Islet precursor cell (in vitro differentiated cells): ENCODE results near the gene CAPN7.

ENCODE experiments used
- DNase-seq: peaks from one replicate; pipeline ENCODE4 v3.0.0-alpha.2; 2018

CAPN7 gene

DNA sequence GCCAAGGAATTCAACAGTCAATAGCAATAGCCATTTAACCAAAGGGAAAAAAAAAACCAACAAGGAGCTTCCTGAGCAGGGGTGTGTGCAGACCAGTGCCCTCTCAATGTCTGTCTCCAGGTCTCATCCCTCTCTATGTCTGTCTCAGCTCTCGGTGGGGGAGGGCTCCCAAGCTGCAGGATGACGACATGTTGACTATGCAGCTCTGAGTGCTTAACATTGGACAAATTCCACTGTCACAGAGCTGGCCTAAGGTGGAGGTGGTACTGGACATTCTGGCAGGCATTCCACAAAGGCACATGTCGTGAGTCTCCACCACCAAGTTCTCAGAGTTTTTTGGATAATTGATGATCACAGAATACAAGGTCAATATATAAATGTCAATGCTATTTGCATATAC is 2.0 kb upstream of the CAPN7 start:
- peak; percentile 95 for DNase-seq

DNA sequence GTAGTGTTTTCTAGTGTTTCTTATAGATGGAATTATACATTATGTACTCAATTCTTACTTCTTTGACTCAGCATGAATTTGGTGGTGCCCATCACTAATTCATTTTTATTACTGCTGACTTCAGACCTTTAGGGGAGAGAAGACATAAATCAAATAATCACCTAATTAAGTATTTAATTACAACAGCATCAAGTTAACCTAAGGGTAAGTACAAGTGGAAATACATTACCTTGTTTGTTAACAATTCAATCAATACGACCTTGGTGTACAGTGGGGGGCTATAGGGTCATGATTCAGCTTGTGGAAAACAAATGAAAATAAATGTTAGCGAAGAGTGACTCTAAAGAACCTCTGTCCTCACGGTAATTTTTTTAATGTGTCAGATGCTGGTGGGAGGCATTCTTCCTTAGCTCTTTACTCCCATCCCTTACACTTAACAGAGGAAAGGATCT is 538 bp upstream of the CAPN7 start:
- DNase-seq: no peak

GRCh38 chr3:15206662-15207576 is 873 bp downstream of the CAPN7 start:
- peak; percentile 56 for DNase-seq

GRCh38 chr3:15207836-15208504 is 1.9 kb downstream of the CAPN7 start:
- DNase-seq: no peak

DNA sequence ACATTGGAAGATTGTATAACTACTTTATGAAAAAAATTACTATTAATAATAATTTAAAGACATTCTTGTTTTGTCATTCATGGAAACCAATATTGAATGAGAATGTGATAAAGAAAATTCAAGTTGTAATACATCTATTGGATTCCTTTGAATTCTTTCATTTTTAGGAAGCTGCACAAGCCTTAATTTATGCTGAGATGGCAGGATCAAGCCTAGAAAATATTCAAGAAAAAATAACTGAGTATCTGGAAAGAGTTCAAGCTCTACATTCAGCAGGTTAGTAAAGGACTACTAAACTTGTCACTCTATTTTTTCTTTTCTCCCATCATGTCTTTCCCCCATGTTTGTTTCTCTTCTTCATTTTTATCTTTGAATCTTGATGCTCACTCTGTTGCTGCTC is 5.9 kb downstream of the CAPN7 start:
- no peak for DNase-seq

DNA sequence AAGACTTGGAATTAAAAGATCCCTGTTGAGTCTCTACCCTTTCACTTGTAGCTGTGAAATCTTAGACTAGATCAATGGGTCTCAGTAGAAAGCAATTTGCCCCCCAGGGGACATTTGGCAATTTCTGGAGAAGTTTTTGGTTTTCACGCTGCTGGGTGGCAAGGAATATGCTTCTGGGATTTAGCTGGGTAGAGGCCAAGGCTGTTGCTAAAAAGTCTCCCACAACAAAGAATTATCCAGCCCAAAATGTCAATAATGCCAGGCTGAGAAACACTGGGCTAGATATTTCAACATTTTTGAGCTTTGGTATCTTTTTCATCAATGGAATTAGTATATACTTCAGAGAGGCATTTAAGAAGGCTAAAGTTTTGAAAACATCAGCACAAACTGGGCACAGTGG is 8.7 kb downstream of the CAPN7 start:
- DNase-seq: no peak

GRCh38 chr3:15215996-15216395 is 9.9 kb downstream of the CAPN7 start:
- DNase-seq: no peak

DNA sequence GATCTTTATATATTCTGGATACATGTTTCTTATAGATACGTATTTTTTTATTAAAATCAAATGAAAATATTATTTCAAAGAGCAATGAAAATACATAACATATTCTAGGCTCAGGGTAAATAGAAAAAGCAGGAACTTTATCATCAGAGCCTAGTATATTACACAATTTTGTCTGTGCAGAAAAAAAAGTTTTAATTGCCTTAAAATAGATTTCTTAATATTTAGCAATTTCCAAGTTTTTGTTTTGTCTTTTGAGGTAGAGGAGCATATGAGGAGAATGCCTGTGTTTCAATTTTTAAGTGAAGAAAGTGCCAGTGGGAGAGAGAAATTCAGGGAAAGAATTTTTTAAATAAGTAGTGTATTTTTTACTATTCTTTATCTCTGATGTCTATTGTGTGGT is 10.5 kb downstream of the CAPN7 start:
- DNase-seq: no peak

DNA sequence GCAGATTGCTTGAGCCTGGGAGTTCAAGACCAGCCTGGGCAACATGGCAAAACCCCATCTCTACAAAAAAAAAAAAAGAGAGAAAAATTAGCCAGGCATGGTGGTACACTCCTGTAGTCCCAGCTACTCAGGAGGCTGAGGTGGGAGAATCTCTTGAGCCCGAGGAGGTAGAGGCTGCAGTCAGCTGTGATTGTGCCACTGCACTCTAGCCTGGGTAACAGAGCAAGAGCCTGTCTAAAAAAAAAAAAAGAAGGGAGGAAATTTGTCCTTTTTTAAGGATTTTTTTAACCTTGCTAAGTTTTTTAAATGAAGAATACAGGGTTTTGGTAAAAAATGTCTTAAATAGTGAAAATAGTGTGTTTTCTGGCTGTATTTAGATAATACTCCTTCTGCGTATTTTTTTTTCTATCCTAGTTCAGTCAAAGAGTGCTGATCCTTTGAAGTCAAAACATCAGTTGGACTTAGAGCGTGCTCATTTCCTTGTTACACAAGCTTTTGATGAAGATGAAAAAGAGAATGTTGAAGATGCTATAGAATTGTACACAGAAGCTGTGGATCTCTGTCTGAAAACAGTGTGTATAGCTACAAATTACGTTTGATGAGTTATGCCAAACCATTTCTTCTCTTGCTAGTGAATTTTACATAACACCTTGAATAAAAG is 11.1 kb downstream of the CAPN7 start:
- DNase-seq: no peak

DNA sequence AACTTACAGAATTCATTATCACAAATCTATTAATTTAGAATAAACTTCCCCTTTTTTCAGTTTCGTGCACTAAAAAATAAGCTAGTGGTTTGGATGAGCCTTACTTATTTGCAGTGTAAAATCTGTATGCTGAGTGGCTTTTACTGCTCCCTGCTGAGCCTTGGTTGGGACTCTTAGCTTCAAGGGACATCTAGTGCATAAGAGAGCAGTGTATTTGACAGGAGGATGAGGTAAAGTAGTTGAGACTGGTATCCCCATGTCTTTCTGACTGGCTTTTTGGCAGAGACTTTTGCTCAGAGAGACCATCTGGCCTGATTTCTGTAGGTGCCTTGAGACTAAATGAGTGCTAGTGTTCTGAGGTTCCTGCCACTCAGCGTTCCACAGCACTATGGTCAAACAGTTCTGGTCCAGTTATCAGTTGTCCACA is 11.8 kb downstream of the CAPN7 start:
- DNase-seq: no peak

- no peak for DNase-seq
Observed at GRCh38 chr3:15218689-15219088, 12.6 kb downstream of the CAPN7 start.

- no peak for DNase-seq
Observed at GRCh38 chr3:15220056-15220455, 14.0 kb downstream of the CAPN7 start.

- DNase-seq: no peak
Observed at GRCh38 chr3:15220661-15221060, 14.6 kb downstream of the CAPN7 start.

- DNase-seq: no peak
Observed at GRCh38 chr3:15221574-15222217, 15.7 kb downstream of the CAPN7 start.

- no peak for DNase-seq
Observed at GRCh38 chr3:15223685-15224572, 17.9 kb downstream of the CAPN7 start.

DNA sequence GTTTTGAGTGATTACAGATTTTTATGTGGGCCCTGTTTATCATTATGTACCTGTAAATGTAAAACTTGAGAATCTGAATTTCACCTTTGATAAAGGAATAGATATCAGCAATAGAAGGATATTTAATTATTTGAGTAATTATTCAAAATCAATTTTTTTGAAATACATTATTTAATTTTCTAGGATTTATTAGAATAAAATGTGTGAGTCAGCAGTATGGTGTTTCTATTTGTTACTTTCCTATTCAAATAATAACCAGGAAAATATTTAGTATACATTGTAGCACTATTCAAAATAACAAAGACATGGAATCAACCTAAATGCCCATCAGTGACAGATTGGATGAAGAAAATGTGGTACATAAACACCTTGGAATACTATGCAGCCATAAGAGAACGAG is 22.1 kb downstream of the CAPN7 start:
- DNase-seq: no peak

- no peak for DNase-seq
Observed at GRCh38 chr3:15229262-15229661, 23.2 kb downstream of the CAPN7 start.

DNA sequence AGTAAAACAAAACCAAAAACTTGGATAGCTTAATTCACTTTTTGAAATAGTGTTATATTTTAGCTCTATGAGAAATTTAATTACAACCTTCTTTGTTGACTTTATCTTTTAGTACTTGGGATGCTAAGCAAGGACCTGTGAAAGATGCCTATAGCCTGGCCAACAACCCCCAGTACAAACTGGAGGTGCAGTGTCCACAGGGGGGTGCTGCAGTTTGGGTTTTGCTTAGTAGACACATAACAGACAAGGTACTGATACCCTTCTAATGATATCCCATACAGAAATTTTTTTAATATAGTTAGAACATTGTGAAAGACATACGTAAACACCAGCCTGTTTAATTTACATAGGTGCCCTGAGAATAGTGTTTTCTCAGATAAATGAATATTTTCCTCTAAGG is 35.3 kb downstream of the CAPN7 start:
- DNase-seq: no peak

DNA sequence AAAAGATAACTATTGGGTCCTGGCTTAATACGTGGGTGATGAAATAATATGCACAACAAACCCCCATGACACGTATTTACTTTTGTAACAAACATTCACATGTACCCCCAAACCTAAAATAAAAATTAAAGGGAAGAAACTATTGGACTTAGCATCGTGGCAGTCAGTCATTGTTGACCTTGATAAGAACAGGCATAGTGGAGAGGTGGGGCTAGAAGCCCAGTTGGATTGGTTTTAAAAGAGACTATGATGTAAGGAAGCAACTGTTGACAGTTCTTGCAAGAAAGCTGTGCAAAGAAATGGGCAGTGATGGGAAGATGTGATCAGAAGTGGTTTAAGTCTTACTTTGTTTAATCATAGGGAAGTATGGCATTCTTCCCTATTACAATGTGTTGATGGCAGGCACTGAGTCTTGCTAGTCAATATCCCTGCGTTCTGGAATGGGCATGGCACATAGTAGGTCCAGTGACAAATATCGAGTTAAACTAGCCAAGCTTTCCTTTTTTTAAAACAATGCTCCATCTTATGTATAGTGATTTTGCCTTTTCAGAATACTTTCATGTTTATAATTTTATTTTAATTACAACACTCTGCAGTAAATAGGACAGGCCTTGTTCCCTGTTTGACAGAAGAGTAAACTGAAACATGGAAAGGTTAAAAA is 37.9 kb downstream of the CAPN7 start:
- DNase-seq: no peak

GRCh38 chr3:15246186-15246585 is 40.1 kb downstream of the CAPN7 start:
- no peak for DNase-seq

GRCh38 chr3:15253023-15253697 is 47.1 kb downstream of the CAPN7 start:
- DNase-seq: no peak
